ENCODE results near the gene NEO1. TPM values are rescaled to one million over a fixed set of nuclear protein-coding genes. Genes with fewer than 3 reads are reported as not detected.

The NEO1 gene
- total RNA-seq, 1 donor from 2014 or later, result 2.3 TPM

DNA sequence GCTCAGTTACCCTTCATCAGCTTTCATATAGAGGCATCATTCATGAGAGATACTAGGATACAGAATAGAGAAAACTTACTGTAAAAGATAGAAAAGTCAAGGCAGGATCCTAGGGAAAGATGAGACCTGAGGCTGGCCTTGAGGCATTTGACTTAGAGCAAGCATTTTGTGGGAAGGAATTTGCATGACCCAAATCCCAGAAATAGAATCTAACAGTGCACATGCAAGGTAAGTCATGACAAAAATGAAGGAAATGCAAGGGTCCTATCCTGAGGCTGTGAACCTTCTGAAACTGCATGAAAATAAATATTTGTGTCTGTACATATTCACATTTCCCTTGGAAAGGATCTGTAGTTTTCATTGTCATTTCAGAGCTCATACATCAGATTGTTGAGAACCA, 194.2 kb downstream of the NEO1 start:
- H3K27me3 Mint-ChIP-seq, result peaks cover 9% of the 10 kb centered on the region
- no peak overlapping the region for H3K27ac Mint-ChIP-seq
- CTCF ChIA-PET, result interaction anchor here (1.0 to 2.6 kb wide), 2 partner anchors 8 to 19 kb away, joined by 4 to 7 read pairs; no protein-coding TSS in a partner anchor
- ATAC-seq (ENCODE audit: low read depth) (no peak), DNase-seq (no peak)
- TF ChIP-seq CTCF (IDR thresholded peaks at IDR 0.05), result no peak
- no peaks in the 10 kb centered on the region for H3K36me3 Mint-ChIP-seq (ENCODE audit: low read depth)
- H3K4me1 Mint-ChIP-seq, result no peaks in the 10 kb centered on the region
- no peaks in the 10 kb centered on the region for H3K9me3 Mint-ChIP-seq
- no peak overlapping the region for H3K4me3 Mint-ChIP-seq
- POLR2A ChIA-PET, result no interaction called here
- intact Hi-C loops (cut with micrococcal nuclease), result no loop called here

DNA sequence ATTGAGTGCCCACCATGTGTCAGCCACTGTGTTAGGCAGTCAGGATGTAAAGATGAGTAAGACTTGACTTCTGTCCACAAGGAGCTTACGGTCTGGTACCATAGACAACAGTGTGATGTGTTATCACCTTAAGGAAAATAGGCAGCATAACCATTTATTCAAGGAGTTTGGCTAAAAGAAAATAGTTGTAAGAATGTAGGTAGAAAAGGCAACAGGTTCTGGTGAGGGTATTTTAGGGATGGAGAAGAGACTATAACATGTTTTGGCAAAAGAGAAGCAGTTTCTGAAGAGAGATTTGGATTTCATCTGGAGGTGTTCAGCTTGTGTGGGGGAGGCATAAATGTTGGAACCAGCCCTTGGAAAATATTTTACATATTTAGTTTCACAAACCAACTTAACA, 194.6 kb downstream of the NEO1 start:
- POLR2A ChIA-PET, result no interaction called here
- Mint-ChIP-seq H3K4me3 (no peak overlapping the region), H3K4me1 (no peaks in the 10 kb centered on the region), H3K36me3 (ENCODE audit: low read depth) (no peaks in the 10 kb centered on the region), H3K9me3 (no peaks in the 10 kb centered on the region), H3K27ac (no peak overlapping the region), H3K27me3 (peaks cover 9% of the 10 kb centered on the region)
- DNase-seq, result no peak
- TF ChIP-seq CTCF (IDR thresholded peaks at IDR 0.05), result no peak
- intact Hi-C loops (cut with micrococcal nuclease), result no loop called here
- CTCF ChIA-PET, result interaction anchor here (1.0 to 2.6 kb wide), 2 partner anchors 8 to 19 kb away, joined by 4 to 7 read pairs; no protein-coding TSS in a partner anchor
- no peak for ATAC-seq (ENCODE audit: low read depth)

GRCh38 chr15:73247331-73247730, 195.1 kb downstream of the NEO1 start:
- intact Hi-C loops (cut with micrococcal nuclease), result no loop called here
- ChIA-PET POLR2A (no interaction called here), CTCF (interaction anchor here (2.6 kb wide), 1 partner anchor 9 kb away, joined by 7 read pairs; no protein-coding TSS in a partner anchor)
- DNase-seq, result no peak
- Mint-ChIP-seq H3K4me1 (no peaks in the 10 kb centered on the region), H3K27me3 (peaks cover 9% of the 10 kb centered on the region), H3K36me3 (ENCODE audit: low read depth) (no peaks in the 10 kb centered on the region), H3K9me3 (no peaks in the 10 kb centered on the region), H3K4me3 (no peak overlapping the region), H3K27ac (no peak overlapping the region)
- no peak for ATAC-seq (ENCODE audit: low read depth)
- no peak for TF ChIP-seq CTCF (IDR thresholded peaks at IDR 0.05)

DNA sequence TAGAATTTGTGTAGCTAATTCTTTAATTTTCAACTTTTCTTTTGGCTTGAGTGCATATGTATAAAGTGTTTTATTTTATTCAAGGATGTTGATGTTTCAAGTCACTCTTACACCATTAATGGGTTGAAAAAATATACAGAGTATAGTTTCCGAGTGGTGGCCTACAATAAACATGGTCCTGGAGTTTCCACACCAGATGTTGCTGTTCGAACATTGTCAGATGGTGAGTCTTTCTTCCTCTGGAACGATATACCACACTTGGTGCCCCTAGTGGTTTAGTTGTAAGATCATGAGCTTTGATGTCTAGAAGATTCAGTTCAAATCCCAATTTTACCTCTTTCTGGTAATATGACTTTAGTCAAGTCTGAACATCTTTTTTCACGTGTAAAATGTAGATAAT, 197.2 kb downstream of the NEO1 start:
- TF ChIP-seq CTCF (IDR thresholded peaks at IDR 0.05), result no peak

GRCh38 chr15:73254598-73254997, 202.3 kb downstream of the NEO1 start:
- DNase-seq (no peak), ATAC-seq (ENCODE audit: low read depth) (no peak)
- no peaks in the 10 kb centered on the region for H3K9me3 Mint-ChIP-seq
- no peak overlapping the region for H3K4me3 Mint-ChIP-seq
- no peaks in the 10 kb centered on the region for H3K4me1 Mint-ChIP-seq
- no peak overlapping the region for H3K27ac Mint-ChIP-seq
- no peaks in the 10 kb centered on the region for H3K36me3 Mint-ChIP-seq (ENCODE audit: low read depth)
- no peak for TF ChIP-seq CTCF (IDR thresholded peaks at IDR 0.05)
- ChIA-PET POLR2A (interaction anchor here (0.6 kb wide), 1 partner anchor 30 kb away, joined by 3 read pairs; no protein-coding TSS in a partner anchor), CTCF (interaction anchor here (1.5 to 1.7 kb wide), 2 partner anchors 11 to 14 kb away, joined by 4 to 6 read pairs; no protein-coding TSS in a partner anchor)
- no peaks in the 10 kb centered on the region for H3K27me3 Mint-ChIP-seq
- intact Hi-C loops (cut with micrococcal nuclease), result no loop called here

More for the DNA sequence above, 197.2 kb downstream of the NEO1 start:
- no peak overlapping the region for H3K27ac Mint-ChIP-seq
- POLR2A ChIA-PET, result no interaction called here
- peaks cover 5% of the 10 kb centered on the region for H3K27me3 Mint-ChIP-seq
- no peaks in the 10 kb centered on the region for H3K4me1 Mint-ChIP-seq
- CTCF ChIA-PET, result interaction anchor here (2.3 kb wide), 1 partner anchor 16 kb away, joined by 6 read pairs; no protein-coding TSS in a partner anchor
- intact Hi-C loops (cut with micrococcal nuclease), result no loop called here
- DNase-seq (no peak), ATAC-seq (ENCODE audit: low read depth) (no peak)
- H3K9me3 Mint-ChIP-seq, result no peaks in the 10 kb centered on the region
- H3K36me3 Mint-ChIP-seq (ENCODE audit: low read depth), result no peaks in the 10 kb centered on the region
- H3K4me3 Mint-ChIP-seq, result no peak overlapping the region

Data from activated B cell treated with CpG ODN at 0.5 μM for 24 hours (primary cell).